SH-SY5Y (cell line): ENCODE results near the gene ASB14.

Experiments
- GATA2 ChIP-seq: IDR thresholded peaks from 2 replicates; pipeline ENCODE4 v1.6.1; 2011; ENCODE audit warnings: mild to moderate bottlenecking, low read depth, low read length
- GATA3 ChIP-seq: IDR thresholded peaks from 2 replicates; pipeline ENCODE4 v1.6.1; 2011; ENCODE audit warnings: low read depth, mild to moderate bottlenecking, low read length, moderate library complexity

DNA sequence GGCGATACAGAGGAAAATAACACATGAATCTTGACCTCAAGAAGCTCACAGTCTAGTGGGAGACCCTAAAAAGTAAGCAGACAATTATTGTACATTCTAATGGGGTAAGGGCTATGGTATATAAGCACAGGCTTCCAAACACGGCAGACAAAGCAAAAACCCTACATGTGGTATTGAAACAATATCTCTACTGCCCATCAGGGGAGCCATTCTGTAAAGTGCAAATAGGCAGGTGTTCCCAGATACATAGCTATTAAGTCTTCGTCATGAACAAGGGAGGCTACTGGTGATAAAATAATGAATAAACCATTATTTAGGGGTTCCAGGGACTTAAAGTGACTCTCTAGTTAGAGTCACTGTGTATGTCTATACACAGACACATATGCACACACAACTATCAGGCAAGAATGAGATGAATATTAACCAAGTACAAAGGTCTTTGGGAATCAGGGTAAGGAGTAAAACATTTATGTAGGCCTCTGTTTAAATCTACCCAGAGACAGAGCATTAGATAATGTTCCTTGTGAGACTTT, 38.7 kb upstream of the ASB14 start:
- TF ChIP-seq GATA3 (no peak), GATA2 (no peak)
